GM10847 (cell line): ENCODE results near the gene CD48.

Source experiments
- POLR2A ChIP-seq: IDR thresholded peaks from 2 replicates; pipeline ENCODE4 v1.6.1; 2011; ENCODE audit not compliant: insufficient read length; ENCODE audit errors: extremely low read depth

Gene CD48

DNA sequence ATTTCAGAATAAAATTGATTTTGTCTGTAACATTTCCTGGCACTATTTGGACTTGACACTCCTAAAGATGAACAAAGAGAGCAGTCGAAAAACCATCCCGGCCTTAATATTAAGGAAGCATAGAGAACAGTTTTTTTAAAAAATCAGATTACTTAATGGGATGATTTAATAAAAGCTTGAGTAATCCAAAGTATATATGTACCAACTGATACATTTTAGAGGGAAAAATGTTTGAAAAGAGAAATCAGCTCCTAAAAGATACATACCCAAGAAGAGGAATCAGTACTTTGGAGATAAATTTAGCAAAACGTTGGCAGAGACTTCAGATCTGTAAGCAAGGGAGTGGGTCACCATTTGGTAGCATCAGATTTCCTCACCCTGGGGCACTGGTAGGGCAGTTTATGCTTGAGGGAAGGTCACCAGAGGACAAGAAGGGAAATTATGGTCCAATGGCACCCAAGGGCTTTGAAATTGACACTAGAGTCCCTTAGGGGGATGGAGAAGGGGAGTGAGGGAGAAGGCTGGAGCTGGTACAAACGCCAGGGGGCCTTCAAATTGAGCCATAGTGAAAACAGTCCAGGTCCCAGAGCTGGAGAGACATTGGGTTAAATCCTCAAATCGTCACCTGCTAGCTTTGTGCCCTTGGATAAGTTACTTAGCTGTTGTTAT is 33.4 kb upstream of the CD48 start:
- no peak for TF ChIP-seq POLR2A

DNA sequence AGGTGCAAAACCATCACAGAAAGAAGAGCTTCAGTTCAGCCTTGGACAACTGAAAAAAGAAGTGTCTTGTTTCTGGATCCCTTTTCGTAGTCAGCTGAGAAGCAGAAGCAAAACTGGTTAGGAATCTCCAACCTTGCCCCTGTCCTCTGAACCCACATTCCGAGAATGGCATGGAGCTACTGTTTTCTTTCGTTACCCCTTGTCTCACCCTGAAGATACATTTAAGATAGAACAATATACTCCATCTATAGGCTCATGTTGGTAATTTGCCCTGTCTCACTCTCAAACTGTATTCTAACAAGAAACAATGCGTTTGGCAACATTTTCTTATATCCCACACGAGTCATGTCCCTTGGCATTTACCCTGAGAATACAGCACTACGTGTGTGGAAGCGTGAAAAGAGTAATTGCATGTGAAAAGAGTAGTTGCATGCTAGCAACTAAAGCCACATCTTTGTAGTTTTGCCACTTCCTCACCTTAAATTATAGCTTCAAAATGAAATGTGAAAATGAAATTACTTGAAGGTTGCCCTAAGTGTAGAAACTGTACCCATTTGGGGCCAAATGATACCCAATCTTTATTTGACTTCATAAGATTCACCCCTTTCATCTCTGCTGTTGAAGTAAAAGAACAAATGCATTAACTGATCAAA is 32.7 kb upstream of the CD48 start:
- no peak for TF ChIP-seq POLR2A

DNA sequence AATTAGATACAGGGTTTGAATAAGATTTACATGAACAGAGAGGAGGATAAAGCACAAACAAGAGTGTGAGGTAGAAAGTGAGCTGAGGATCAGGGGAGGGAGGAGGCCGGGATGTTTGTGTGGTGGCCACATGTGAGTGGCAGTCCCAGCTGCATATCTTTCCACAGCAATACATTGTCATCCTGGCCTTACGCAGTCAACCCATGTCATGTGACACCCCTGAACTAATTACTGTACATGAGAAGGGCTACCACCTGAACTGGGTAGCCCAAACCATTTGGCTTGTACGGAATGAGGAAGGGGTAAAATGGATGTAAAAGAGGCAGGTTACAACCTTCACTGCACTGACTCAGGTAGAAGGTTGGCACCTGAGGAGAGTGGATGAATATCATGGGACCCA is 31.6 kb upstream of the CD48 start:
- TF ChIP-seq POLR2A, result no peak

DNA sequence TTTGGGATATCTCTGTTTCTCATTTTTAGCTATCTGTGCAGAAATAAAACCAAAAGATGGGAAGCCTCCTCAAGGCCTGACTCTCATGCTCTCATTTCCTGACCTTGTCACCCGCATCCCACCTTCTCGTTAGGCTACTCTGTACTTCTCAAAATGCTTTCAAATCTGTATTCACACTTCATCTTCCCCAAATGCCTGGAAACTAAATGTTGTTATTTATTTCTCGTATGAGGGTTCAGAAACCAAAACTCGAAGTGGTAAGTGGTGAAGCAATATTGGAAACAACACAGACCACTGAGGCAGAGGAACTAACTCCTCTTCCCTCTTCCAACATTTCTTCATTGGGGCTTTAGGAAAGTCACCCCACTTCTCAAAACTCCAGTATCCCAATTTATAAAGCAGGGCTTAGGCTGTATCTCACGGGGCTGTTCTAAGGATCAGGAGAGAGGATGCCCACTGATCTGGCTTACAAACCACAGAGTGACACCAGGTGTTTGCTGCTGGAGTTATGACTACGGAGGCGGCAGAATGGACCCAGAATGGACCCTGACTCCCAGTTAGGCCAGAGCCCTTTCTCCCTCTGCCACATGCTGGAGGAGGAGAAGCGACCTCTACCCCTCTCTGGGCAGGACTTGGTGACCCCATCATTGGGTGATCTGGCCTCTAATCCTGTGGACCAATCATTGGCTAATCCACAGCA is 31.0 kb upstream of the CD48 start:
- no peak for TF ChIP-seq POLR2A

DNA sequence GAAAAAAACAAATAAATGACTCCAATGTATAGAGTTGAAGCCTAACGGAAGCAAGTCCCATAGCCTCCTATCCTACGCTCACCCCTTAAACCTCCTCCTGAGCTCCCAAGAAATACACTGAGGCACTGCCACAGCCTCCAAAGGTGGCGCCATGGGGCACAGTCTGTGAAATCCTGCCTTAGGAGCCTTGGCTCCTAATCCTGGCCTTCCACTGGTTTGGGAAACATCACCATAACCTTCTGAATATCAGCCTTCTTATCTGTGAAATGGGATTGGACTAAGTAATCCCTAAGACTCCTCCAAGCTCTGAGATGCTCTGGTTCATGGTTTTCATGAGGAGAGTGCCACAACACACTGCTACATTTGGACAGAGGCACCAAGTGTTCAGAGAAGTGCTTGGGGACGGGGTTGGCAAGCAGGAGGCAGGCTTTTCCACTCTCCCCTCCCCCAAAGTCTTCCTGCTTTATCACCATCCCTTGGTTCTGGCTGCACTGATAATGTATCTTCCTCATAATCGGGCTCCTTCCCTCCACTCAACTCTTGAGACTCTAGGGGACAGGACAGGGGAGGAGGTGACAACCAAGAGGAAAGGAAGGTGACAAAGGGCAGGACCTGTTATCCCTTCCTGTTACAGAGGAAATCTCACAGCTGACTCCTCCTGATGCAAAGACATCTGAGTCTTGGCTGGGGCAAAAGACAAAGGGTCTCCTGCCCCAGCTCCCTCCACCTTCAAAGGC is 30.2 kb upstream of the CD48 start:
- TF ChIP-seq POLR2A, result no peak

DNA sequence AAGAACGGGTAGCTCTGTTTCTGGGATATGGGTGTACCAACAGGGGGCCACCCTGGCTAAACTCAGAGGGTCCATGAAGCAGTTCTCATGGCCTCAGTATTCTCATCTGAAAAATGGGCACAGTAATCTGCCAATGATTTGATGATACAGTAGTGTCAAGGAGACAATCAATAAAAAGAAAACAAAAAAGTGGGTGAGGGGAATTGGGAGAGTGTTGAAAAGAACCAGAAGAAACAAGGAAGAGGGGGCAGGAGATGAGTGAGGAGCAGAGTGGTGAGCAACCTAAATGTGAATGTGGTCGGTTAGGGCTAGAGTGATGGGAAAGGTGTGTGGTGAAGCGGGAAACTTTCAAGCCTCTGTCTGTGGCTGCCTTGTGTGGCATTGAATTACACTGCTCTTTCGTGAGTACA is 29.5 kb upstream of the CD48 start:
- TF ChIP-seq POLR2A, result no peak

DNA sequence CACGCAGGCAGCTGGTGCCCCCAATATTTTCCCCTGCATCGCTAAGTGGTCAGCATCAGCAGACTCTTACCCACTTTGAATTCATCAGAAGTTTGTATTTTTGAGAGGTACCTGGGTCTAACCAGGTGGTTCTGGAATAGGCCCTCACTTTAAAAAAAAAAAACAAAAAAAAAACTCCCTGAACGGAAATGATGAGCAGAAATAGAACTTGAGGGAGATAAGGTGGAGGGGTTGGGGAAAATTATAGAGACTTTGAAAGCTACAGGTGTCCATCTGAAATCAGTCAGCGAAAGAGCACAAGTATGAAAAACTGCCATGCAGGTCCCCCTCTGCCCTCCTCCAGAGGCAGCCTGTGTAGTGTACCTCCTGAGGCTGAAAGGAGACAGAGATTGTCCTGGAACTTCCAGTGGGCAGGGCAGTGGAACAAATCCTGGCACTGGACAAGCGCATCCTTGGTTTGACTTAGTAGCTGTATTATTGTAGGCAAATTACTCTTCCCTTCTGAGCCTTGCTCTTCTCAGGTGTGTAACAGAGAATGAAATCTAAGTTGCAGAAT is 28.6 kb upstream of the CD48 start:
- TF ChIP-seq POLR2A, result no peak

DNA sequence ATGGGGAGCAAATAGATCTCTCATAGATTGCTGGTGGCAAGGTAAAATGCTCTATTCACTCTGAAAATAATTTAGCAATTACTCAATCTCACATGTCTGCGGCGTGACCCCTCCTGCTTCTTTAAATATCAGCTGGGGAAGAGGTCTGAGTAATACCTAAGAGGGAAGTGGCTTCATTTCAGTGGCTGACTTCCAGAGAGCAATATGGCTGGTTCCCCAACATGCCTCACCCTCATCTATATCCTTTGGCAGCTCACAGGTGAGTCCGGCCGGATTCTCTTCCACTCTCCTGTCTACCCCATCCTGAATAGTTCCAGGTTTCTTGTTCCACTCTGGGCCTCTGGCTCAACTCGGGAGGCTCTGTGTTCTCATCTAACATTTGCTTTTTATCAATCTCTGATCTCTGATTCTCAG is 27.5 kb upstream of the CD48 start, which contains the start of gene SLAMF7:
TSS of gene SLAMF7 (plus strand) at position 150 of the 414 bp plus-strand sequence. CDS start at position 205, 55 bp downstream.
- peak; percentile 30 for TF ChIP-seq POLR2A

DNA sequence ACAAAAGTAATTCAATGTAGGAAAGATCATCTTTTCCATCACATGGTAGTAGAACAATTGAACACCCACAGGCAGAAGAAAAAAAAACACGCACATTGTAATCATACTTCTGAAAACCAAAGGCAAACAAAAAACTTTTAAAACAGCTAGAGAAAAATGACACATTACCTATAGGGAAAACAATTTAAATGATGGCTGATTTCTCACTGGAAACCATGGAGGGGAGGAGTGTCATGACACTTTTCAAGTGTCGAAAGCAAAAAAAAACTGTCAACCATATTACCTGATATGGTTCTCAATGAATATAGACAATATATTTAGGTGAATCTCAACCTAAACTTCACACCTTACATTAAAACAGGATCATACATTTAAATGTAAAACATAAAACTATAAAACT is 26.6 kb upstream of the CD48 start:
- no peak for TF ChIP-seq POLR2A

DNA sequence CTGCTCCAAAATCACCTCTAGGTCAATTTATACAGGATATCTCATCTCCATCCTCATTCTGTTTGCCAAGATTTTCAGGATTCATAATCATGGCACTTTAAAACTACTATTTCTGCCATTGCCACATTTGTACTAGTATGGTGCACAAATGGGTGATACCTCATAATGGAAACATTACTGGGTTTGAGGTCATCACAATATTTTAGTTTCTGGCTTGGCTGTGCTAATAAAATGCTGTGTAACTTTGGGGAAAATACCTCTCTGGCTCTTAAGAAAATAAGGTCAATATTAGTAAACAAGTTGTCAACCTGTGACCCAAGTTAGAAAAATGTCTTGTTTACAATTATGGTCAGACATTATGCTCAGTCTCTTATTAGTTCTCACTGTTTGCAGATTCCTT is 22.7 kb upstream of the CD48 start:
- no peak for TF ChIP-seq POLR2A

DNA sequence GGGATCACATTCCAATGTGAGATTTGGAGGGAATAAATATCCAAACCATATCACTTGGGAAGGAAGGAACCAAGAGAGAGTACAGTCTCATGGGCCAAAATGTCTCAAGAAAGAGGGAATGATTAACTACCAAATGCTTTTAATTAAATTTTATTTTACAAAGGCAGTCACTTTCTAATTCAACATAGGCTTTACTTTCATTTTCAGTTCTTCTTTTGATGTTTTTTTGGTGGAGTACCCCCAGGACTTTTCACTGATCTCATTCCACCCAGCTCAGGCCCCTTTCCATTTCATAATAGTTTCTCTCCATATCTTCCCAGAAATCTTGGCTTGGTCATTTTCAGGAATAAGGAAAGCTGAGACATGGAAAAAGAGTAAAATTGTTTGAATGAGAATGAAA is 22.3 kb upstream of the CD48 start:
- no peak for TF ChIP-seq POLR2A

DNA sequence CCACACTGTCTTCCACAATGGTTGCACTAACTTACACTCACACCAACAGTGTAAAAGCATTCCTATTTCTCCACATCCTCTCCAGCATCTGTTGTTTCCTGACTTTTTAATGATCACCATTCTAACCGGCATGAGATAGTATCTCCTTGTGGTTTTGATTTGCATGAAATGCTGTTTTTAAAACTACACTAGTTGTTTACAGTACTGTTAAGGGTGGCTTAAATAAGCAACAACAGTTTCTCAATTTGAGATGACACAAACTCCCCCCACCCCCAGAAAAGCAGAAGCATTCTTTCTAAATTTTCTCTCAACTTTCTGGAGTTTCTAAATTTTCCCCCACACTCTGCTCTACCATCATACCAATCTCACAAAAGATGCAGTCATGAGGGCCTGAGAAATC is 20.4 kb upstream of the CD48 start:
- TF ChIP-seq POLR2A, result no peak

DNA sequence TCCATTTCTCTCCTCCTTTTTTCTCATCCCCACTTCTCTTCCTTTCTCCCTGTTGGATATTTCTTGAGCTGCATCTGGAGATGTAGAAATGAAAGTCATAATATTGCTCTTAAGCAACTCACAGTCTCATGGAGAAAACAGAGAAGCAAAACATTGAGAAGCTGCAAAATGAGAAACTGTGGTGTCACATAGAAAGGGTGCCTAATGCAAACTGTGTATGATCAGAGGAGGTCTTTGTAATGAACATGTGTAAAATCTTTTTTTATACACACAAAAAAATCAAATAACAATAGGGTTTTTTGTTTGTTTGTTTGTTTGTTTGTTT is 15.7 kb upstream of the CD48 start:
- no peak for TF ChIP-seq POLR2A

DNA sequence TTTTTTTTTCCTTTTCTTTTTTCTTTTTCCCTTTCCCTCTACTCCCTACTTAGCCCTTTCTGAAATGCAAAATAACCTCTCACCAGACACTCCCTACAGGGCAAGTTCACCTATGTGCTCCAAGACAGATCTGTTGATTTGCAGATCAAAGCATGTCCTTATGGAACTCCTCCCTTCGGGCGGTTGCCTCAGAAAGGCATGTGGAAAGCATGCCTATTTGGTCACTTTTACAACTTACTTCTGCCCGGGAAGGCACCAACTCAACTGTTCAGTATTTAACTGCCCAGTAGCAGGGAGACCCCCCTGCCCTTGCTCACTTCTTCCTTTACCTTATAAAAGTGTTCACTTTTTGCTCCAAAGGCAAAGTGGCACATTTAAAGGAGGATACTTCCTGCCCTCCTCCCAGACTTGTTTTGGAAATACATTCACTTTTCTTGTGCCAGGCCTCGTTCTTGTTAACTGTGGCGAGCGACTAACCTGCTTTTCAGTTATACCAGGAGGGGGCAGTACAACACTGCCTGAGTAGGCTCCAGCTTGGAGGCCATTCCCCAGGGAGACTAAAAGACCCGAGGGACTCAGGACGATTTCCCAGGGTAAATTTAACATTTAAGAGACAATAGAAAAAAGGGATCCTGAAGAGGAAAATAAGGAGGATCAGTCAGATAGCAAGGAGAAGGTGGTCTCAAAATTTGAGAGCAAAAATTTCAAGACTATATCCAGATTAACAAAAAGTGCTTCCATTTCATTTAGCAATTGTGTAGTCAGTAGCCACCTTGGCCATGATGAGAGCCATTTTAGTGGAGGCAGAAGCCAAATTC is 15.1 kb upstream of the CD48 start:
- TF ChIP-seq POLR2A, result no peak

DNA sequence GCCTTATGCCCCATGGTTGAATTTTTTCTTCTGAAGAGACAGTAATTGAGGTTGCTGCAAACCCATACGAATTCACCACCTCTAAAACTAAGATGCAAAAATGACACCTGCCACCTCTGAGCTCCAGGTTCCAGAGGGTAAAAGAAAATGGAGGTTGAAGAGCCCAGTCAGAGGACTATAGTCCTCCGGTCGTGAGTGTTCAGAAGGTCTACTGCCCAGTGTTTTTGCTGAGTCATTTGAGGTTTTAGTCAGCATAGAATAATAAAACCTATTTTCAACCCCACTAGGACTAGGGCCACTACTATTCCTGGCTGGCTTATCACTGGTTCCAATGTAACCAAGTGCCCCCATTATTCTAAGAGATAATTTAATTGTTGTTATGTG is 14.5 kb upstream of the CD48 start:
- TF ChIP-seq POLR2A, result no peak
